ENCODE measurements around the gene RFTN1.

DNA sequence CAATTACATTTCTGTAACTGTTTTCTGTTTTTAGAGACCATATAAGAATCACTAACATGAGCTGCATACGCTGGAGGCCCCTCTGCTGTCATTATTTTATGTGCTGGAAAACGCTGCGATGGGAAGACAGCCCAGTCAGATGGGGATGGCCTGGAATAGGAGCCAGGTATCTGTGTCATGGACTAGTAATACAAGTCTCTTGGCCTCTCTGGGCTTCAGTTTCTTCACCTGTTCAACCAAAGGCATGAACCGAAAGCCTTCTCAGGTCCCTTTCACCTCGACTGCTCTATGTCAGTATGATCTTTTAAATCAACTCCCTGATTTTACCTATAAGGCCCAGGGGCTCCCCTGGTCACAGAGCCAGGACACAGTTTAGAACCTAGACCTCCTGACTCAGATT, 14.6 kb upstream of the RFTN1 start:
- TF ChIP-seq CTCF (IDR thresholded peaks at IDR 0.05), result no peak
- TF ChIP-seq POLR2A (IDR thresholded peaks at IDR 0.05), result no peak

Measured in ovary (tissue), 3 donors.